Measurements from ENCODE around the gene SEPTIN14.
"Not testable (repeated sequence)": the region's sequence is repeated elsewhere in the genome, so short reads cannot be mapped to it uniquely, and the experiment has no call there.

SEPTIN14 gene

DNA sequence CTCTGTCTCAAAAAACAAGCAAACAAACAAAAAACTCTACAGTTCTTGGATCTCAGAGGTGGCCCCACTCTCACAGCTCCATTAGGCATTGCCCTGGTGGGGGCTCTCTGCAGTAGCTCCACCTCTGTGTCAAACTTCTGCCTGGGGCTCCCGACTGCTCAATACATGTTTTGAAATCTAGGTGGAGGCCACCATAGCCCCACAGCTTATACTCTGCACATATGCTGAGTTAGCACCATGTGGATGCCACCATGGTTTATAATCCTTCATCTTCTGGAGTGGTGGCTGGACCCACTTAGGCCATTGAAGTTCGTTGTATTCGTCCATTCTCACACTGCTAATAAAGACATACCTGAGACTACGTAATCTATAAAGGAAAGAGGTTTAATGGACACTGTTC is 78.4 kb downstream of the SEPTIN14 start:
- DNase-seq (ENCODE audit: low read depth), result no peak

DNA sequence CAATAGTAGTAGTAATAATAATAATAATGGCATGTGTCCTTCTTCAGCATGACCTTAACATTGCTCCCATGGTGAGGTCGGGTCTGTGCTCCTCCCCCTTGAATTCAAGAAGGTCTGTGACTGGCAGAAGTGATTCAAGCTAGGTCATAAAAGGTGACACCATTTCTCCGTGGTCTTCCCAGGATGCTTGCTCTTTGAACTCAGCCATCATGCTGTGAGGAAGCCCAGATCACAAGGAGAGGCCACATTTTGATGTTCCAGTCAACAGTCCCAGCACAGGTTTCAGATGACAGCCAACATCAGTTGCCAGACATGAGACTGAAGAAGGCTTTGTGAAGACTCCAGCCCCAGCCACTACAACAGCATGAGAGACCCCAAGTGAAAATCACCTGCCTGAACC is 83.9 kb downstream of the SEPTIN14 start:
- no peak for DNase-seq (ENCODE audit: low read depth)

DNA sequence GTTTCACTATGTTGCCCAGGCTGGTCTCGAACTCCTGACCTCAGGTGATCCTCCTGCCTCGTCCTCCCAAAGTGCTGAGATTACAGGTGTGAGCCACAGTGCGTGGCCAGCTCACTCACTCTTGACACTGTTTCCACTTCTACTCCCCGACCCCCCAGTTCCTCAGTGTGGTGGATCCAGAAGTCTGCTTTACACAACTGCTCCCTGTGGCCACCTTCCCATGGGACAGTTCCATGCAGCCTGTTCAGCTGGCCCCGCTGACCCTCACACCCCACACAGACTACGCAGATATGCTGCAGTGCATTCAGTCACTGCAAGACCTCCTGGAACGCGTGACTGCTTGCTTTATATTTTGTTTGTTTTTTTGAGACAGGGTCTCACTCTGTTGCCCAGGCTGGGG is 86.4 kb downstream of the SEPTIN14 start:
- DNase-seq (ENCODE audit: low read depth), result no peak

DNA sequence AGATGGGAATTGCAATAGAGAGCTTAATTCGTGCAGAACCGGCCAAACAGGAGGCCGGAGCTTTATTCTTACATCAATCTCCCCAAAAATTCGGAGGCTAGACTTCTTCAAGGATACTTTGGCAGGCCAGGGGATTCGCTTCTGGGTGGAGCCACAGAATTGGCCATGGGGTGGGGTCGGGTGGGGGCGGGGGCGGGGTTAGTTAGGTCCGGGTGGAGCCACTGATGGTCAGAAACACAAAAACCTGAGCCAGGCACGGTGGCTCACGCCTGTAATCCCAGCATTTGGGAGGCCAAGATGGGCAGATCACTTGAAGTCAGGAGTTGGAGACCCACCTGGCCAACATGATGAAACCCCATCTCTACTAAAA is 87.5 kb downstream of the SEPTIN14 start:
- no peak for DNase-seq (ENCODE audit: low read depth)

DNA sequence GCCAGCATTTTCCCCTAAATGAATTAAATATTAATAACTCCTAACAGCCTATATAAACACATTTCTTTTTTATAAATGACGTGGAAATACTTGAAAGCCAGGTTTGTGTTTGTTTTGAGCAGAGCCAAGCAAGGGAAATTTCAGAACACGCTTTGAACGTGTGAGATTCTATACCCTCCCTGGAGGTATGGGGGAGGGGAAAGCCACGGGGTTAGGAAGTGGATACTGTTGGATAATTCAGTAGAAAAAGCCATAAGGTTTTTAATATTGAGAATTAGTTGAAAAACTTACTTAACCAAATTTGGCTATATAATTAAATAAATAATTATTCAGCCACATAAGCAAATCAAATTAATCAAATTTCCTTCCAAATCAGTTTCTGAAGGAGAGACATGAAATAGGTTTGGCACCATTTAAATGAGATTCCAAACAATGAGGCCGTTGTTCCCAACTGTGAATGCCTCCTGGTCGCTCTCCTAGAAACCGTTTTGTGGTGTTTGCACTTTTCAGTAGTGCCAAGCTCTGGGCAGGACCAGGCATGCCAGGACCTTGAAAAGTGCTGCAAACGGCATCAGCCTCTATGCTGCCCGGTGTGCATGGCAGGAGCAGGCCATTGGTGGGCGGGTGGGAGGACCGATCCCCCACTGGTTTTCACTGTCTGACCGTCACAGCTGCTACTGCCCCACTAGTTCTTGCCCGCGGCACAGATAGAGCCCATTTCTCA is 88.1 kb downstream of the SEPTIN14 start:
- DNase-seq (ENCODE audit: low read depth), result no peak

DNA sequence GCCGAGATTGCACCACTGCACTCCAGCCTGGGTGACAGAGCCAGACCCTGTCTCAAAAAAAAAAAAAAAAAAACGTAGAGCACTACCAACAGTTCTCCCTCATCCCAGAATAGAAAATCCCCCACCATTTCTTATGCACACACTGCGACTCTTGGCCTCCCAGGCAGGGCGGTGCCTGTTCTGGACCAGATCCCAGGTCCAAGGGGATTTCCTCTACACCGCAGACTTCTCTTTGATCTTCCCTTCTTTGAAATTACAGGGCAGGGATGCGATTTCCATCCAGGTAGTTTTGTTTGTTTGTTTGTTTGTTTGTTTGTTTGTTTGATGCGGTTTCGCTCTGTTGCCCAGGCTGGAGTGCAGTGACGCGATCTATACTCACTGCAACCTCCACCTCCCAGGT is 91.8 kb downstream of the SEPTIN14 start:
- no peak for DNase-seq (ENCODE audit: low read depth)

DNA sequence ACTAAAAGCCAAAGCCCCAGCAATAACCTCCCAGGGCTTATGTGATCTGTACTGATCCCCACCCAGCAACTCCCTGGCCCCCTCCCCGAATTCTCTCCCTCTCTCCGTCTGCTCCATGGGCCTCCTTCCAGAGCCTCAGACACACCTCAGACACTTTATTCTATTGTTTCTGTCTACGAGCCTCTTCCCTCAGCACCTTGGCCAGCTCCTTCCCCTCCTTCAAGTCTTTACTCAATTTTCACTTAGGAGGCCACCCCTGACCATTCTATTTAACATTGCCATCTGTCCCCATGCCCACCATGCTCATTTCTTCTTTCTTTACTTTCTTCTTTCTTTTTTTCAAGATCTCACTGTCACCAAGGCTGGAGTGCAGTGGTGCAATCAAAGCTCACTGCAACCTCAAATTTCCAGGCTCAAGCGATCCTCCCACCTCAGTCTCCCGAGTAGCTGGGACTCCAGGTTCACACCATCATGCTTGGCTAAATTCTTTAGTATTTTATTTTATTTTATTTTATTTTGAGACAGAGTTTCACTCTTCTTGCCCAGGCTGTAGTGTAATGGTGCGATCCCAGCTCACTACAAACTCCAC is 109.2 kb downstream of the SEPTIN14 start:
- DNase-seq (ENCODE audit: low read depth), result not testable (repeated sequence)

DNA sequence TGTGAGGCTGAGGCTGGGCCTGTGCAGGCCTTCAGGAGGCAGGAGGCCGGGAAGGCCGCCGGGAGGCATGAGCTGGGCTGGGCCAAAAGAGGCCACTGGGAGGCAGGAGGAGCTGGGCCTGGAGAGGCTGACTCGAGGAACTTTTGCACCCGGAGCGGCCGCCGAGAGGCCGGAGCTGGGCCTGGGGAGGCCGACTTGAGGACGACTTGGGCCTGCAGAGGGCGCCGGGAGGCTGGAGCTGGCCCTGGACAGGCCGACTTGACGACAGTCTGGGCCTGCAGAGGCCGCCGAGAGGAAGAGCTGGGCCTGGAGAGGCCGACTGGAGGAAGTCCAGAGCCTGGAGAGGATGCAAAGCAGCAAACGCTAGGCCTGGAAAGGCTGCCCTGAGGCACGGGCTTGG is 117.8 kb downstream of the SEPTIN14 start:
- not testable (repeated sequence) for DNase-seq (ENCODE audit: low read depth)
